Heart left ventricle (tissue), 16 donors: ENCODE measurements around the gene GCNT2. TPM values are rescaled to one million over a fixed set of nuclear protein-coding genes. Genes with fewer than 3 reads are reported as not detected.

Experiments used
- ATAC-seq, 4 donors: fragments of 200-7000 bp; cut with Tn5 transposase; one replicate each; pipeline ENCODE4 v1.9.1; 2020 to 2022; ENCODE audit warnings: moderate library complexity in 4 of 4, mild to moderate bottlenecking in 3 of 4, moderate number of reproducible peaks in 1 of 4
- DNase-seq, 5 donors: peaks; one replicate each; pipeline ENCODE4 v3.0.0-alpha.2; 2020
- H3K27ac ChIP-seq, 12 donors: fragments of 200-600 bp; sonication (generic) in 4 of 12; one replicate each; pipeline versions ENCODE4 v1.5.0 to v1.8.0; 2016 to 2022; ENCODE audit warnings: mild to moderate bottlenecking in 2 of 12
- H3K27me3 ChIP-seq, 9 donors: fragments of 200-600 bp; sonication (generic) in 2 of 9; one replicate each; pipeline versions ENCODE4 v1.5.1 to v1.8.0; 2016 to 2022; ENCODE audit warnings: mild to moderate bottlenecking in 3 of 9
- H3K36me3 ChIP-seq, 9 donors: fragments of 200-600 bp; sonication (generic) in 2 of 9; one replicate each; pipeline versions ENCODE4 v1.5.0 to v1.8.0; 2018 to 2022; ENCODE audit warnings: mild to moderate bottlenecking in 2 of 9
- H3K4me1 ChIP-seq, 12 donors: fragments of 200-600 bp; sonication (generic) in 4 of 12; one replicate each; pipeline versions ENCODE4 v1.5.0 to v1.8.0; 2016 to 2022; ENCODE audit warnings: mild to moderate bottlenecking in 3 of 12
- H3K4me3 ChIP-seq, 12 donors: fragments of 200-600 bp; sonication (generic) in 4 of 12; one replicate each; pipeline versions ENCODE4 v1.5.0 to v1.8.0; 2017 to 2022; ENCODE audit warnings: mild to moderate bottlenecking in 9 of 12, moderate library complexity in 4 of 12
- H3K9me3 ChIP-seq, 12 donors: fragments of 200-600 bp; sonication (generic) in 4 of 12; one replicate each; pipeline versions ENCODE4 v1.5.0 to v1.8.0; 2016 to 2022; ENCODE audit warnings: mild to moderate bottlenecking in 1 of 12
- CTCF ChIP-seq, 12 donors: fragments of 200-600 bp; sonication (generic) in 4 of 12; IDR thresholded peaks; one replicate each; pipeline versions ENCODE4 v1.5.0 to v1.8.0; 2018 to 2022; ENCODE audit warnings: antibody characterized with exemption in 12 of 12, mild to moderate bottlenecking in 5 of 12
- POLR2A ChIP-seq, 2 donors: fragments of 450-650 bp; IDR thresholded peaks; one replicate each; pipeline ENCODE4 v1.6.1; 2017; ENCODE audit warnings: antibody characterized with exemption in 2 of 2, mild to moderate bottlenecking in 2 of 2, moderate library complexity in 2 of 2
- WGBS, 4 donors: extraction: QIAGEN DNeasy Blood & Tissue Kit in 2 of 4; methylation state at CpG; one replicate each; pipeline versions ENCODE4 v1.1.5 to v1.1.7; 2013 to 2018; 5-methylcytosine and 5-hydroxymethylcytosine counted together
- intact Hi-C, 10 donors: fragments of 100-400 bp; cut with DNase I; formaldehyde crosslinking; loops; one replicate each; pipeline versions ENCODE4 v1.11.1 to v1.14.2; 2022
- polyA plus RNA-seq, 2 donors: library from polyadenylated mRNA; stranded (reverse); fragments of 200-250 nt; gene quantifications; one replicate each; pipeline ENCODE4 v1.2.3, GENCODE V29; 2013
- total RNA-seq, 9 donors: library from RNA; depleted of rRNA in 2 of 9; stranded (reverse); fragments of >200 nt in 2 of 9; fragmentation: NEBNext Ultra II Directional in 3 of 9; extraction: Animal tissue kit (Norgen Biotek cat#: 25700) in 3 of 9; gene quantifications; one replicate each; pipeline versions ENCODE4 v1.1.0 to v1.2.4, GENCODE V29; 2016 to 2023
- donor health status: ischemic (EF 13 %, LVEDD 7.1; RV severe dilation, severe dysfunction).
- donor health status: healthy with polysubstance abuse.
- donor health status: DM: no; HTN: yes; CAD: no.
- donor health status: DM: no; HTN: no; CAD: no.
- donor health status: ischemic (EF 25% LVEDD 6.9; RV normal size, moderate dysfunction).
- donor health status: ischemic (EF 25% LVEDD 5.7; RV mildly dilated, moderate dysfunction).
- donor health status: healthy.
- donor health status: DM: yes; HTN: yes; CAD: no.
- donor health status: ischemic (EF 35%, LVEDD 5.7; RV mildly dilated, moderate dysfunction).
- donor health status: nonischemic (EF 11% LVEDD 7.7; RV severe dilation, severe dysfunction).
- donor health status: DM: yes; HTN: yes; CAD: no.
- donor health status: PGD.
- donor health status: ischemic (EF 29% LVEDD 5.4; RV normal size, mild dysfunction).
- donor health status: nonischemic (EF 23%, LVEDD 6.1; RV moderate dilation, normal function).

GCNT2 gene
- total and polyA plus RNA-seq, 11 donors = 15.1 to 68.8 (median 40.9) TPM

DNA sequence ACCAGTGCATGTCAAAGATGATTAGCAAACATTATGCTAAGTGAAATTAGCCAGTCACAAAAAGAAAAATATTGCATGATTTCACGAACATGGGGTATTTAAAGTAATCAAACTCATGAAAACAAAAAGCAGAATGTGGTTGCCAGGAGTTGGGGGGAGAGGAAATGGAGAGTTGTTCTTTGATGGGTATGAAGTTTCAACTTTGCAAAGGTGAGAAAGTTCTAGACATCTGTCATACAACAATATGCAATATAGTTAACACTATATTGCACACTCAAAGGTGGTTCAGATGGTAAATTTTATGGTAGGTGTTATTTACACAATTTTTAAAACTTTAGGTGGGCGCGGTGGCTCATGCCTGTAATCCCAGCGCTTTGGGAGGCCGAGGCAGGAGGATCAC lies 13.4 kb upstream of the GCNT2 start:
- 84 to 93% (median 89%) methylated on average over 5 of the region's 5 CpGs for WGBS, 4 donors
- intact Hi-C loops = loop anchor here in 2 of 10 donors (5.0 to 10.0 kb wide), 2 partner anchors 185 to 187 kb away; partner anchors contain the start of genes C6orf52 (in 2 of the 2) and PAK1IP1 (in 2 of the 2)
- no peaks in the 10 kb centered on the region for H3K9me3 ChIP-seq

DNA sequence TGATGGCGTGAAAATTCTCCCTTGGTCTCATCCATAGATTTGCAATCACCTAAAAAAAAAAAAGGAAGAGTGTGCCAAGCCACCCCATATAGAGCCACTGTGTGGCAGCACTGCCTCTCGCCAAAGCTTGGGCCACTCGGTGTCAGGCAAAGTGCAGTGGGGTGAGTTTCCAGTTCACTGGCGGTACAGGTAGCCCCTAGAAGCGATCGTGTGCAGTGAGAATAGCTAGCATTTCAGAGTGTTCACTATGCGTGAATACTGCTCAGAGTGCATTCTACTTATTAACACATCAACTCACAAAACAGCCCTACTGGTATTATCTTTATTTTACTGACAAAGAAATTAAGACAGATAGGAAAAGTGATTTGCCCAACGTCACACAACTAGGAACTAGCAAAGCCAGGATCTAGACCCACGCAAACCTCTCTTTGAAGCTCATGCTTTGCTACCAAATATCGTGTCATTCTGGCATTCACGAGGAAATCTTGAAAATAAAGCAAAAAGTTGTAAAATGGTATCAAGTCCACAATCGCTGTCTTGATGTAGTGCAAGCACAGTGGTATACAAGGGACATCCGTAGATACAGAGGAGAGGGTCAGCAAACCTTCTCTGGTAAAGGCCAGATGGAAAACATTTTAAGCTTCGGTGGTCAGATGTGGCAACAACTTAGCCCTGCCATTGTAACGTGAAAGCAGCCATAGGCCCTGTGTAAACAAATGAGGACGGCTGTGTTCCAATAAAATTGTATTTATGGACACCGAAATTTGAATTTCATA lies 10.4 kb upstream of the GCNT2 start:
- TF ChIP-seq POLR2A (IDR thresholded peaks at IDR 0.05) = peak in 1 of 2 donors; percentile 6
- peak; percentile 49 to 75 (median 58) for TF ChIP-seq CTCF (IDR thresholded peaks at IDR 0.05)
- Histone ChIP-seq H3K4me3 (peak overlapping the region in 6 of 12 donors; percentile 7 to 29 (median 14)), H3K9me3 (no peaks in the 10 kb centered on the region), H3K4me1 (peaks cover 0 to 16% (median 0%) of the 10 kb centered on the region in 12 donors), H3K27me3 (no peaks in the 10 kb centered on the region), H3K36me3 (no peaks in the 10 kb centered on the region), H3K27ac (peak overlapping the region; percentile 64 to 95 (median 81))
- peak; percentile 91 to 96 (median 92) for ATAC-seq
- 22 to 33% (median 30%) methylated on average over 17 of the region's 17 CpGs for WGBS, 4 donors
- intact Hi-C loops = loop anchor here in 9 of 10 donors (1.0 to 10.0 kb wide), 8 partner anchors 74 to 294 kb away; partner anchors contain the start of genes C6orf52 (in 7 of the 9), PAK1IP1 (in 7 of the 9) and TMEM14B (in 1 of the 9)
- DNase-seq = peak; percentile 64 to 81 (median 75)

More for the DNA sequence above, 13.4 kb upstream of the GCNT2 start:
- ATAC-seq = no peak
- Histone ChIP-seq H3K27ac (no peak overlapping the region), H3K4me1 (peaks cover 0 to 12% (median 0%) of the 10 kb centered on the region in 12 donors), H3K4me3 (no peak overlapping the region), H3K36me3 (no peaks in the 10 kb centered on the region), H3K27me3 (peaks cover 0 to 3% (median 0%) of the 10 kb centered on the region in 9 donors)
- no peak for TF ChIP-seq POLR2A (IDR thresholded peaks at IDR 0.05)
- TF ChIP-seq CTCF (IDR thresholded peaks at IDR 0.05) = no peak
- no peak for DNase-seq

DNA sequence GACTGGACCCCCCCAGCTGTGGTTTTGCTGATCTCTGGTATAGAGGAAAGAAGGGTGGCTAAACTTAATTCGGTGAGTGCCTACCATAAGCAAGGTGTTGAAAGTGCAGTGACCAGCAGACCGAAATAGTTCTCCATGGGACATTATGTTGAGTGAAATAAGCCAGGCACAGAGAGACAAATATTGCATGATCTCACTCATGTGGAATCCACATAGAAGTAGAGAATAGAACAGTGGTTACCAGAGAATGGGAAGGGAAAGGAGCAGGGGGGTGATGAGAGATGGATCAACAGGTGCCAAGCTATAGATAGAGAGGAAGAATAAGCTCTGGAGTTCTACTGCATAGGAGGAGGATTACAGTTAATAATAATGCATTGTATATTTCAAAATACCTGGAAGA lies 9.7 kb upstream of the GCNT2 start:
- DNase-seq (peak in 3 of 5 donors; percentile 35 to 48 (median 36)), ATAC-seq (peak; percentile 95 to 97 (median 96))
- Histone ChIP-seq H3K27ac (peak overlapping the region; percentile 64 to 95 (median 81)), H3K4me1 (peaks cover 0 to 16% (median 0%) of the 10 kb centered on the region in 12 donors), H3K27me3 (no peaks in the 10 kb centered on the region), H3K4me3 (peak overlapping the region in 1 of 12 donors; percentile 7), H3K9me3 (no peaks in the 10 kb centered on the region), H3K36me3 (no peaks in the 10 kb centered on the region)
- TF ChIP-seq CTCF (IDR thresholded peaks at IDR 0.05) = no peak
- TF ChIP-seq POLR2A (IDR thresholded peaks at IDR 0.05) = no peak
- intact Hi-C loops = loop anchor here in 8 of 10 donors (1.0 to 10.0 kb wide), 8 partner anchors 73 to 293 kb away; partner anchors contain the start of genes C6orf52 (in 6 of the 8), PAK1IP1 (in 6 of the 8) and TMEM14B (in 1 of the 8)
- WGBS, 4 donors = 14 to 17% (median 16%) methylated on average over 2 of the region's 2 CpGs

DNA sequence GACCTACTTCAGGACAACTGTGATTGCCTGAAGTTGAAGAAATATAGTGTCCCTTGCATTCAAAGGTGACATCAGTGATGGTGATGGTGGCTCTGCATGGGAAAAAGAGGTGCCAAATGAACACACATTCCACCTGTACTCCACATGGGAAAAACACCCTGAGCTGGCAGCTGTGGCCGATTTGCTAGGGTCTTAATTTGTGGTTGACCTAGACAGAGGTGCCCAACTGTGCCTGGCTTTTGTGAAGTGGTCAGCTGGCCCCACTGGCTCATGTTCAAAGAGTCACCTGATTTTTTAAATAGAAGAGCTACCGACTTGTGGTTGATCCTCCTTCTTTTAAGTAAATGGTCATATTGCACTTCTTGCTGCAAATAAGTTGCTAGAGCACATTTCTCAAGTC lies 7.6 kb upstream of the GCNT2 start:
- Histone ChIP-seq H3K27me3 (no peaks in the 10 kb centered on the region), H3K4me1 (peaks cover 0 to 16% (median under 1%) of the 10 kb centered on the region in 12 donors), H3K36me3 (no peaks in the 10 kb centered on the region), H3K27ac (peak overlapping the region in 1 of 12 donors; percentile 2), H3K9me3 (no peaks in the 10 kb centered on the region), H3K4me3 (no peak overlapping the region)
- intact Hi-C loops = loop anchor here in 6 of 10 donors (5.0 to 10.0 kb wide), 5 partner anchors 71 to 291 kb away; partner anchors contain the start of genes C6orf52 (in 2 of the 6), PAK1IP1 (in 2 of the 6) and TMEM14B (in 1 of the 6)
- 25 to 50% (median 38%) methylated on average over 2 of the region's 2 CpGs for WGBS, 4 donors
- ATAC-seq (no peak), DNase-seq (no peak)
- TF ChIP-seq POLR2A (IDR thresholded peaks at IDR 0.05) = no peak
- no peak for TF ChIP-seq CTCF (IDR thresholded peaks at IDR 0.05)
